ENCODE measurements around the gene CARD10. TPM values are rescaled to one million over a fixed set of nuclear protein-coding genes. Genes with fewer than 3 reads are reported as not detected.

Gene CARD10
- total RNA-seq, 1 experiment from 2014 or later: 26.5 TPM

DNA sequence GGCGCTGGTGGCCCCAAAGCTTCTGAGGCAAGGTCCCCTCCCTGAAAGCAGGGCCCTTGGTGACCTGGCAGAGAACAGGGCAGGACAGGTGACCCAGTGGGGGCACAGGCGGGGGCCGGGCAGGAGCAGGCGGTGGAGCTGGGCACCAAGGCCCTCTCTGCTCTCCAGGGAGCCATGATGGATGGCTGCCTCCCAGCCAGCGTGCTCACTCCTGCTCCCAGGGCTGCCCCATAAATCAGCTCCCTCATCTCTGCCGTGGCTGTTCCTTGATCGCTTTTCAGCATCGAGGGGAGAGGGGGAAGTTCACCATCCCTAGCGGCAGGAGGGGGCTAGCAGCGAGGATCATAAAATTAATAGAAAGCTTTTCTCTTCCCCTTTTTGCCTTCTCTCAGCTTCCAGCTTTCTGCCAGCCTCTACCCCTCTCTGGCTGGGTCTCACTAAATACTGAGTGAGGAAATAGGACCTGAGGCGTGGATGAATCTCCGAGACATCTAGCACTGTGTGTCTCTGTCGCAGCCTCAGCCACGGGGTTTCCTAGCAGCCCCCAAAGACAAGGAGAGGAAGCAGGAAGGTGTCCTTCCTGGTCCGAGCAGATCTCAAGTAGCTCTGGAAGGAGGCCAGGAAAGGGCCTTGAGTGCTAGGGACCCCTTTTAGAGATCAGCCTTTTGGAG, 69.7 kb downstream of the CARD10 start:
- BruUV-seq (replicated peaks): no TSS peak
- no peak overlapping the region for H3K4me3 Mint-ChIP-seq (ENCODE audit: unreplicated experiment)
- H3K4me3 ChIP-seq (ENCODE audit: low read depth, low read length): no peak overlapping the region
- H3K4me1 ChIP-seq: peaks cover 10% of the 10 kb centered on the region
- H3K36me3 ChIP-seq (ENCODE audit: control insufficient read depth, insufficient read depth, low read length): no peaks in the 10 kb centered on the region
- H3K4me1 Mint-ChIP-seq (ENCODE audit: low read depth, unreplicated experiment): peaks cover 16% of the 10 kb centered on the region
- TF ChIP-seq, protein P1, sequence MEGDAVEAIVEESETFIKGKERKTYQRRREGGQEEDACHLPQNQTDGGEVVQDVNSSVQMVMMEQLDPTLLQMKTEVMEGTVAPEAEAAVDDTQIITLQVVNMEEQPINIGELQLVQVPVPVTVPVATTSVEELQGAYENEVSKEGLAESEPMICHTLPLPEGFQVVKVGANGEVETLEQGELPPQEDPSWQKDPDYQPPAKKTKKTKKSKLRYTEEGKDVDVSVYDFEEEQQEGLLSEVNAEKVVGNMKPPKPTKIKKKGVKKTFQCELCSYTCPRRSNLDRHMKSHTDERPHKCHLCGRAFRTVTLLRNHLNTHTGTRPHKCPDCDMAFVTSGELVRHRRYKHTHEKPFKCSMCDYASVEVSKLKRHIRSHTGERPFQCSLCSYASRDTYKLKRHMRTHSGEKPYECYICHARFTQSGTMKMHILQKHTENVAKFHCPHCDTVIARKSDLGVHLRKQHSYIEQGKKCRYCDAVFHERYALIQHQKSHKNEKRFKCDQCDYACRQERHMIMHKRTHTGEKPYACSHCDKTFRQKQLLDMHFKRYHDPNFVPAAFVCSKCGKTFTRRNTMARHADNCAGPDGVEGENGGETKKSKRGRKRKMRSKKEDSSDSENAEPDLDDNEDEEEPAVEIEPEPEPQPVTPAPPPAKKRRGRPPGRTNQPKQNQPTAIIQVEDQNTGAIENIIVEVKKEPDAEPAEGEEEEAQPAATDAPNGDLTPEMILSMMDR (IDR thresholded peaks at IDR 0.05; ENCODE audit: insufficient read depth in 1 of 2, low read depth in 1 of 2, low read length in 1 of 2, severe bottlenecking in 1 of 2, unreplicated experiment in 1 of 2): no peak
- H3K27ac Mint-ChIP-seq (ENCODE audit: unreplicated experiment): no peak overlapping the region
- CTCF ChIA-PET: interaction anchor here (1.1 kb wide), 1 partner anchor 118 kb away, joined by 6 read pairs; no protein-coding TSS in a partner anchor
- H3K9me3 Mint-ChIP-seq (ENCODE audit: unreplicated experiment): no peaks in the 10 kb centered on the region
- intact Hi-C loops (cut with micrococcal nuclease; ENCODE audit: unreplicated experiment): loop anchor here (10.0 kb wide), 2 partner anchors 255 to 375 kb away; no protein-coding TSS in a partner anchor
- no peaks in the 10 kb centered on the region for H3K27me3 ChIP-seq (replicated peaks; ENCODE audit: control insufficient read depth, insufficient read depth, low read length)
- no peak for DNase-seq
- no peaks in the 10 kb centered on the region for H3K27me3 Mint-ChIP-seq (ENCODE audit: insufficient read depth, unreplicated experiment)
- H3K9me3 ChIP-seq: no peaks in the 10 kb centered on the region
- H3K36me3 Mint-ChIP-seq (ENCODE audit: insufficient read depth, unreplicated experiment): peaks cover 5% of the 10 kb centered on the region
- POLR2A ChIA-PET: no interaction called here

DNA sequence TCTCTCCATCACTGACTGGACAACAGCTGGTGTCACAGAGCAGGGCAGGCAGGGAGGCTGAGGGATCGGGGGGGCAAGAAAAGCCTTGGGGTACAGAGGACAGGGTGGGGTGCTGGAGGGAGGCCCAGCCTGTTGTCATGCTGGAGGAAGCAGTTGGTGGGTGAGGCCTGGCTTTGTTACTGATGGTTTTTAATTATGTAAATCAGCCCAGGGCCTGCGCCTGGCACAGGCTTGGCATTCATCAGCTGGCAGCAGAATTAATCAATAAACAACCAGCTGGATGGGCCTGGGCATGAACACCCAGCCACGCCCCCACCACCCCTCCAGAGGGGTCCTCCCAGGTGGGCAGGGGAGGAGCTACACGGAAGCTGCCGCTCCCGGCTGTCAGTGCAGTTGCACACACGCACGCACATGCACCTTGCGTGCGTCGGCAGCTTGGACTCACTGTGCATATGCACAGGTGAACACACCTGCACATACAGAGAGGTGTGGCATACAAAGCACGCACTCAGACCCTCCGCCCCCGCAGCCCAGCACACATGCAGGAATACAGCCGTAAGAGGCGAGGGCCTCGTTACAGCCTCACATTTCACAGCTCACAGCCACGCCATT, 70.6 kb downstream of the CARD10 start:
- no peak overlapping the region for H3K27ac Mint-ChIP-seq (ENCODE audit: unreplicated experiment)
- no peaks in the 10 kb centered on the region for H3K9me3 ChIP-seq
- POLR2A ChIA-PET: no interaction called here
- TF ChIP-seq, protein P1 (IDR thresholded peaks at IDR 0.05; ENCODE audit: insufficient read depth in 1 of 2, low read depth in 1 of 2, low read length in 1 of 2, severe bottlenecking in 1 of 2, unreplicated experiment in 1 of 2): no peak
- no TSS peak for BruUV-seq (replicated peaks)
- no peaks in the 10 kb centered on the region for H3K27me3 ChIP-seq (replicated peaks; ENCODE audit: control insufficient read depth, insufficient read depth, low read length)
- H3K36me3 ChIP-seq (ENCODE audit: control insufficient read depth, insufficient read depth, low read length): no peaks in the 10 kb centered on the region
- intact Hi-C loops (cut with micrococcal nuclease; ENCODE audit: unreplicated experiment): no loop called here
- no peak overlapping the region for H3K4me3 ChIP-seq (ENCODE audit: low read depth, low read length)
- no peak overlapping the region for H3K4me3 Mint-ChIP-seq (ENCODE audit: unreplicated experiment)
- CTCF ChIA-PET: no interaction called here
- peaks cover 11% of the 10 kb centered on the region for H3K4me1 Mint-ChIP-seq (ENCODE audit: low read depth, unreplicated experiment)
- H3K36me3 Mint-ChIP-seq (ENCODE audit: insufficient read depth, unreplicated experiment): no peaks in the 10 kb centered on the region
- H3K4me1 ChIP-seq: peaks cover 4% of the 10 kb centered on the region; the same call in 1 of the 2 replicates
- no peaks in the 10 kb centered on the region for H3K9me3 Mint-ChIP-seq (ENCODE audit: unreplicated experiment)
- DNase-seq: no peak
- no peaks in the 10 kb centered on the region for H3K27me3 Mint-ChIP-seq (ENCODE audit: insufficient read depth, unreplicated experiment)

DNA sequence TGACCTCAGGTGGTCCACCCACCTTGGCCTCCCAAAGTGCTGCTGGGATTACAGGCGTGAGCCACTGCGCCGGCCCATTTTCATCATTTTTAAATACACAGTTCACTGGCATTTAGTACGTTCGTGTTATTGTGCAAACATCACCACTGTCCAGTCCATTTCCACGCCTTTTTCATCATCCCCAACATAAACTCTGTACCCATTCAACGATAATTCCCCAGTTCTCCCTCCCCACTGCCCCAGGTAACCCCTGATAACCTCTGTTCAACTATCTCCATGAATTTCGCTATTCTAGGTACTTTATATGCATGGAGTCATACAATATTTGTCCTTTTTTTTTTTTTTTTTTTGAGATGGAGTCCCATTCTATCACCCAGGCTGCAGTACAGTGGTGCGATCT, 73.7 kb downstream of the CARD10 start:
- no peaks in the 10 kb centered on the region for H3K27me3 ChIP-seq (replicated peaks; ENCODE audit: control insufficient read depth, insufficient read depth, low read length)
- Mint-ChIP-seq H3K36me3 (ENCODE audit: insufficient read depth, unreplicated experiment) (no peaks in the 10 kb centered on the region), H3K27ac (ENCODE audit: unreplicated experiment) (no peak overlapping the region), H3K9me3 (ENCODE audit: unreplicated experiment) (peaks cover 22% of the 10 kb centered on the region), H3K4me1 (ENCODE audit: low read depth, unreplicated experiment) (peaks cover 6% of the 10 kb centered on the region), H3K27me3 (ENCODE audit: insufficient read depth, unreplicated experiment) (no peaks in the 10 kb centered on the region), H3K4me3 (ENCODE audit: unreplicated experiment) (no peak overlapping the region)
- DNase-seq: no peak
- no TSS peak for BruUV-seq (replicated peaks)
- no peaks in the 10 kb centered on the region for H3K36me3 ChIP-seq (ENCODE audit: control insufficient read depth, insufficient read depth, low read length)
- ChIA-PET POLR2A (no interaction called here), CTCF (no interaction called here)
- H3K4me1 ChIP-seq: no peaks in the 10 kb centered on the region
- H3K4me3 ChIP-seq (ENCODE audit: low read depth, low read length): no peak overlapping the region
- TF ChIP-seq, protein P1 (IDR thresholded peaks at IDR 0.05; ENCODE audit: insufficient read depth in 1 of 2, low read depth in 1 of 2, low read length in 1 of 2, severe bottlenecking in 1 of 2, unreplicated experiment in 1 of 2): no peak
- intact Hi-C loops (cut with micrococcal nuclease; ENCODE audit: unreplicated experiment): no loop called here
- peaks cover 8% of the 10 kb centered on the region; the same call in 1 of the 2 replicates for H3K9me3 ChIP-seq
